DMS 273 treated with DMSO at 0.1 percent for 48 hours (cell line): ENCODE data around the gene FADS2.

Experiments used
- DNase-seq: peaks from one replicate; lab custom pipeline; 2025; lab: John Stamatoyannopoulos, UW

The FADS2 gene

DNA sequence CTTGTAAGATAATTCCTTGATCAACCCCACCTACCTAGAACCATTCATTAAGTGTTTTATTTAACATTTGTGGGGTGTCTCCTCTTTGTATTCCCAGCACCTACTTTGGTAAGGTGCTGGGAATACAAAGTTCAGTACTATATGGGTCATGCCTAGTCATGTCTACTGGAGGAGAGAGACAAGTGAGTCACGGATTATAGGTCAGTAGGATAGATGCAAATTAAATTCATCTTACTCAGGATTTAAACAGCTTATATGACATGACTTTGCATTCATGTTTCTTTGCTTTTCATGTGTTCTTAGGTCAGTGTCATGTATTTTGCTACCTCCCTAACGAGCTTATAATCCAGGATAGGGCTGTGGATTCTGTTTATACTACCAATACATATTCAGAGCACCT is 7.9 kb upstream of the FADS2 start:
- no peak for DNase-seq

DNA sequence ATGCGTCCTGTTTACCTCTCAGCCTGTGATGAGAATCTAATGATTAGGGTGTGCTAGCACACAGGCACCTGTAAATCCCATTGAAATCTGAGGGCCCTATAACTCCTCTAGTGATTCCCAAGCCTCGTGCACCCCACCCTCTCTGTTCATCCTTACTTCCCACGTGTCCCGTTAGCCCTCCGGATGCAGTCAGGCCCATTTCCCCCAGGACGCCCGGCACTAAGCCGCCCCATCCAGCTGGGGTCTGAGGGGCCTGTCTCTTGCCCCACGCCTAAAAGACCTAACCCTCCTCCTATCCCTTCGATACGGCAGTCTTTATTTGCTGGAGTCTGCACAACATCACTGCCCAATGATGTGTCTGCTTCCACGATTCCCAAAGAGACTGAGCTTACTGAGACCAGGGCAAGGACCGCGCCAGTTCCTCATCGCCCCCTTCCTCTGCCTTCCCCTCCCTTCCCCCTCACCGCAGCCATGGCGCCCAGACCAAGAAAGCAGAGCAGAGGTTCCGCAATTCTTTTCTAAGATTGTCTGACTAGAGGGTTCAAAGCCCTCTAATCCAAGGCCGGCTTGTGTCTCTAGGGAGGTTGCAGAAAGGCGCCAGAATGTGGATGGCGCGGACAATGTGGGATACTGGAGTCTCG is 1.1 kb upstream of the FADS2 start:
- no peak for DNase-seq

DNA sequence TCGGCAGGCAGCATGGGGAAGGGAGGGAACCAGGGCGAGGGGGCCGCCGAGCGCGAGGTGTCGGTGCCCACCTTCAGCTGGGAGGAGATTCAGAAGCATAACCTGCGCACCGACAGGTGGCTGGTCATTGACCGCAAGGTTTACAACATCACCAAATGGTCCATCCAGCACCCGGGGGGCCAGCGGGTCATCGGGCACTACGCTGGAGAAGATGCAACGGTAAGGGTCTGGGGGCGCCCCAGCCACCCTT is 204 bp downstream of the FADS2 start:
- no peak for DNase-seq

DNA sequence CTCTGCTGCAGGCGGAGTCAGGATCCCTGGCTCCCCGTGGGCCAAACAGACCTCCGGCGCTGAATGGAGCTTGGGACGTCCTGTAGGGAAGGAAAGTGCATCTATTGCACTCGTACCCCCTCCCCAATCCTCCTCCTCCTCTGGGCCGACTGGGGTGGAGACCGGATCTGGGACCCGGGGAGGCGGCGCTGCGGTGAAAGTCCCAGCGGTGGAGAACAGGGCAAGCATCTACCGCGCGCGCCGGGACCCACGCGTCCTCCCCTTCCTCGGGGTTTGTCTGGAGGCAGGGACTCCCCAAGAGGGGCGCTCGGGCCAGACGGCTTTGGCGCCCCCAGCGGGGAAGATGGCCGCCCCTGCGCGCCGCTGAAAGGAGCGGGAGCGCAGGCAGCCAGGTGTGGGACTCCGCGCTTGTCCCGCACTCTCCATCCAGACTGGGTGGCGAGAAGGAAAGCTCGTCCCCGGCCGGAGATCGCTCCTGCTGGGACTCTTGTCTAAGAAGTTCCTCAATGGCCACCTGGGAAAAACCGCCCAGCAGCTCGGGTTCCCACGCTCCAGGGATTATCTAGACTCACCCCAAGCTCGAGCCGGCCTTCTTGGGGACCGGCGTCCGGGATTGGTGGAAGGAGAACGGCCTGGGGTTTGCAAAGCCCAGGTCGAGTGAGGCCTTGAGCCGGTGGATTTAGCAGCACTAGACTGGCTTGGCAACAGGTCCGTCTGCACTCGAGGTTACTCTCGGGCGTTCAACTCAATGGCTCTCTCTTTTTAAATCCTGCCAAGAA is 718 bp downstream of the FADS2 start:
- no peak for DNase-seq

DNA sequence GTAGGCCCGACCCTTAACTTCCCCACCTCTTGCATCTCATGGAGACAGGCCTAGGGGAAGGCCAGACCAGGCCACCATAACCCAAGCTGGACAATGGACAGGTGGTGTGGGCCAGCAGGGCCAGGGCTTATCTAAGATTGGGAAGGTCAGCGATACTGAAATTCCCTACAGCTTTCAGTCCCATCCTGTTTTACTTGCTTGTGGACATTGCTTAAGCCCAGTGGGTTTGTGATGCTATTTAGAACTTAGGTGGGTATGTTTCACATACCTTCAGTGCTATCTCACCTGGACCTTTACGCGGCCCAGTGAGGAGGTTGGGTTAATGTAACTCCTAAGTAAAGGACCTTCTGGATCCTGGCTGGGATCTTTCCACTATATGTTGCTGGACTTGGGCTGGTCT is 1.7 kb downstream of the FADS2 start:
- no peak for DNase-seq

DNA sequence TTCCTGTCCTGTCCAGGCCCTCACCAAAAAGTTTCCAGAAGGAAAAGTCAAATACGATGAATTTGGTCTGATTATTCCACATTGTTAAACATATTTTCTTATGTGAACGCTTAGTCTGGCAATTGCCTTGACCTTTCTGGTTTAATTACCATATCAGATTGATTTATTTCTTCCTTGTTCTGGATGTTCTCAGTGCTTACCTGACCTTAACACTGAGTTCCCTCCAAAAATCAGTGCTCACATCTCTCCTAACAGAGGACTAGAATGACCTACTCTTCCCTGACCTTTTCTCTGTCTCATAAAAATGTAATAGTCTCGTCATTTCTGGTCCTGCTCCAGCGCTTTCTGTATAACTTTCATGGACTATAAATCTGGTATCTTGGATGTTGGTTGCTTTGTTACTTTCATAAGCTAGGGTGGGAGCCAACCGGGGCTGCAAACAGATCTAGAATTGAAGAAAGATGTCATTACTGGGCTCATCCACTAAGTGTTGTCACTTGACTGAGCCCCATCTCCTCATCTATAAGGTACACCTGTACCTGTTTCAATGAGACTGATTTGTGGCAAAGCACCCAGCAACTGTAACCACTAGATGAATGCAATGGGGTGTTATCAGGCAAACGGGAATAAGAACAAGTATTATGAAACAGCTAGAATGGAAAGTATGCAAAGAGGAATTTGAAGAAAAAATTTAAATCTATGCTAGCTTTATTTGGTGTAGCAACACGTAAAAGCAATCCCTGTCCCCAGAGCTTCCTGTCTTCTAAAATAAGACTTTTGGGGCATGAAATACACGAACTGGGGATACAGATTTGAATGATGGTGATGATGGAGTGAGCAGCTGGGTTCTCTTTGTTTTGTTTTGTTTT is 2.4 kb downstream of the FADS2 start:
- DNase-seq: no peak

DNA sequence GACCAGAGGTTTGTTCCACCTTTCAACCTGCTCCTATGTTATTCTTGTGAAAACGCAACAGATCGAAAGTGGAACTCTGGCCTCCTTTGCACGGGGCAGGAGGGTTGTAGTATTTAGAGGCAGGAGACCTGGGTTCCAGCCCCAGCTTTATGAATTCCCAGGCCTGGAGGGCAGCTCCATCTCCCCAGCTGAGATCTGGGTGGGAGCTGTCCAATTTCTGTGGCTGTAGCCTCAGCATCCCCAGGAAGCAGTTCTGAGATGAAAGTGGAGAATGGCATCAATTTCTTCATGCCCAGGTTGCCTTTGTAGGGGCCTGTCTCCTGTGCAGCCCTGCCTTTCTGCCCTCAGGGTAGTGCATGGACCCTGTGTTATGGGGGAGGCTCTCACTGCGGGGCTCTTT is 4.1 kb downstream of the FADS2 start:
- no peak for DNase-seq

DNA sequence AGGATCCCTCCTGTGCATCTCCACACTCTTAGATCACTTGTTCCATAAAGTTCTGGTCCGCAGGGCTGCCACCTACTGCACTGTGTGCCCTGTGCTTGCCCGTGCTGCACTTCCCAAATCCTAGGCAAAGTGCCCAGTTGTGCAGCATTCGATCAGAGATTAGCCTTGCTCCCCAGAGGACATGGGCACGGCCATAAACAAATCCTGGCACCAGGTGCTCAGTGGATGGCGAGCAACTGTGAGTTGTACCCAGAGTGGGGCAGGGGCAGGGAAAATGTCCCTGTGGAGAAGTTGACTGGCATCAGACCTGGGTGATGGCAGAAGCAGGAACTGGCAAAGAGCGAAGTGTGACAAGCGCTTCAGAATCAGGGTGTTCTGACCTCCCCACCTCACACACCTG is 4.7 kb downstream of the FADS2 start:
- DNase-seq: no peak

DNA sequence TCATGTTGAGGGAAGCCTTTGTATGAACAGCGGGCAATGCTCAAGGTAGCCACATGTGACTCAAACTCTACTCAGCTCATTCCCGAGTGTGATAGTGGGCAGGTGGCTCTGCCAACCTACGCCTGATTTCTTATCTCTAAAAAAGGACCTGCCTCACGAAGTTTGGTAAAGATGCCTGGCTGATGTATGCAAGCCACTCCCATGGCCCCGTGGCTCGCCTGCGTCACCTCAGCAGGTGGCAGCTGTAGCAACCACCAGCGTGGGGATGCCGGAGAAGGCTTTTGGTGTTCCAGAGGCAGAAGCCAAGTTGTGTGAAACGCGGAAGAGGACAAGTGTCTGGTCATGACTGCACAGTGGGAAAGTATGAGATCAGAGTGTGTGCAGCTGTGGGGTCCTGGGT is 5.4 kb downstream of the FADS2 start:
- no peak for DNase-seq

DNA sequence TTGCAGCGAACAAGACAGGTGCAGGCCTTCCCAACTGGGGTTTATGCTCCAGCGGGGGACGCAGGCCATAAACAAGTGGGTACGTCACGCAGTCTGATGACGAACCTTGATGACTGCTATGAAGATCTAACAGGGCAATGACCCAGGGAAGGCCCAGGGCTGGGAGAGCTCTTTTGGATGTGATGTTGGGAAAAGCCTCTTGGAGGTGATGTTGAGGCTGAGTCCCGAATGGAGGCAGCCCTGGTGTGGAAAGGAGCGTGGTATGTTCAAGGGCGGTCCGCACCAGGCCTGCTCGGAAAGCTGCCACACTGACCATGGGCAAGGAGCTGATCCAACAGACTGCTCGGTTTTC is 5.8 kb downstream of the FADS2 start:
- no peak for DNase-seq

DNA sequence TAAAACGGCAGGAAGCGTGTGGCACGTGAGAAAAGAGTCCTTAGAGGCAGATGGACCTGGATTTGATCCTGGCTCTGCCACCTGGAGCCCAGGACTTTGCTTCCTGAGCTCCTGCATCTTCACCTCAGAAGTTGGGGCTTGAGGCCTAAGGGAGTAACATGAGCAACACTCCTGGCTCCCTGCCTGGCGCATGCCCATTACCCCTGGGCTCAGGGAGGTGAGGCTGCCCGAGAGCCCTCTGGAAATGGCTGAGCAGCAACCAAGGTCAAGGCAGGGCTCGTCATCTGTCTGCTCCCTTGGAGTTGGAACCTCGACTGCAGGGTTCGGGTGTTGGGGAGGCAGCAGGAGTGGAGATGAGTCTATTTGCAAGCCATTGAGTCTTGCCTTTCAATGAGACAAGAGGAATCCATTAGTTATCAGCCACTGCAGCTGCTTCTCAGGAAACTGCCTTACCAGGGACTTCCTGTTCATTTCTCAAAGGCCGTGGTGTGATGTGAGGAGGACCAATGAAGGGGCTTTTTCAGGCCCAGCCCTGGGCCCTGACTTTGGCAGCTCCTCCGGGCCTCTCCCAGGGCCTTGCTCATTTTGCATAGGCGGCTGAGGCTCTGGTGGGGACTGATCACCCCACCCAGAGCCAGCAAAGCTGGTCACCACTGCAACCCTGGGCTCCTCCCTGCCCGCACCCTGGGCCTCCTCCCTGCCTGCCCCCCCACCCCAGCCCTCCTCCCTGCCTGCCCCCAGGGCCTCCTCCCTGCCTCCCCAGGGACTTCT is 6.4 kb downstream of the FADS2 start:
- DNase-seq: no peak

DNA sequence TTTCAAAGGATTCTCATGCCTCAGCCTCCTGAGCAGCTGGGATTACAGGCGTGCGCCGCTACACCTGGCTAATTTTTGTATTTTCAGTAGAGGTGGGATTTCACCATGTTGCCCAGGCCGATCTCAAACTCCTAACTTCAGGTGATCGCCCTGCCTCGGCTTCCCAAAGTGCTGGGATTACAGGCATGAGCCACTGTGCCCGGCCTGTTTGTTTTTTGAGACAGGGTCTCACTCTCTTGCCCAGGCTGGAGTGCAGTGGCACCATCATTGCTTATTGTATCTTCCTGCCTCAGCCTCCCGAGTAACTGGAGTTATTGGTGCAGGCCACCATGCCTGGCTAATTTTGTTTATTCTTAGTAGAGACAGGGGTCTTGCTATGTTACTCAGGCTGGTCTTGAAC is 8.1 kb downstream of the FADS2 start:
- no peak for DNase-seq

DNA sequence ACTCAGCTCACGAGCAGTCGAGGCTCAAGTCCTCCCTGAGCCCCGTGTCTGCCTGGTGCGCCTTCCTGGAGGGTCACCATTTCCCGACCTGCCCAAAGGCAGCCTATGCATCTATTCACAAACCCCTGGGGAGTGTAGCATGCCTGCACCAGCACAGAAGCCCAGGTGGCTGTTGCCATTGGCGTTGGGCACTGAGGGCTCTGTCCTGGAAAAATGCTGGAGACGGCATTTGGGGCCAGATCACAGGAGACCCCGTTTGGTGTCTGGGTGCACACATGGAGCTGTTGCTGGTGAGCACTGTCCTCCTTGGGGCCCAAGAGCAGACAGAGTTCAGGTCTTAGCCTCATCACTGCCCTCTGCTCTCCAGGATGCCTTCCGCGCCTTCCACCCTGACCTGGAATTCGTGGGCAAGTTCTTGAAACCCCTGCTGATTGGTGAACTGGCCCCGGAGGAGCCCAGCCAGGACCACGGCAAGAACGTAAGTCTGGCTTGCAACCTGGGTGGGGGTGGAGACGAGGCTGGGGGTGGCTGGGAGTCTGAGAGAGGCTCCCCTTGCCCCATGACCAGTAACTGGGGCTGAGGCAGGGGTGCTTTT is 9.4 kb downstream of the FADS2 start:
- no peak for DNase-seq

DNA sequence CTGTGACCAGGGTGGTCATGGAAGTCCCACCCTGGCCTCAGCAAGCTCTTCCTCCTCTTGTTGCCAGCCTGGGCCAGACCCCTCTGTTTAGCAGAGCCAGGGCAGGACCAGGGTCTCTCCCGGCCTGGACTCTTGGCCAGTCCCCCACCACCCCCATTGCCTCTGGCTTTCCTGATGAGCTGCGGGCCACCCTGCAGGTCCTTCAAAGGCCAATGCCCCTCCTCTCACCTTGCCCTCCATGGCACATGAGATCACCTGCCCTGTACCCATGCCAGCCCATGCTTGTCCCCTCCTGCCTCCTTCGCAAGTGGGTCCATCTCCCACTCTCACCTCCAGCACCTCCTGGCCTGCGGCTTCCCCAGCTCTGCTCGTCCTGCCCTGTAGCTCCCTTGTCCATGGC is 10.4 kb downstream of the FADS2 start:
- no peak for DNase-seq

DNA sequence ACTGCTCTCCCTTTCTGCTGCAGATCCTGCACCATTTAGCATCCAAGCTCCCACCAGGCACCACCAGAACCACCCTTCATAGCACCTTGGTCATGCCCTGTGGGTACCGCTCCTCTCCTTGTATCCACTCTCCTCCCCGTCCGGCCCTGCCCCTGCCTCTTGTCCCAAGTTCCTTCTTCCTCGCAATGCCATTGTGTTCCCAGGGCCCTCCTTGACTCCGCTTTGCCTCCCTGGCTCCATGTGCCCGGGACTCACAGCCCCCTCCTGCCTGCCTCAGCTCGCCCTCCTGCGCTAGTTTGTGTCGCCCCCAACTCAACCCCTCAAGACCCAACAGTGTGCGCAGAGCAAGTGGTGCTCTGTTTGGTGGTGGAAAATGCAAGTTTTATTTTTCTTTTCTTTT is 10.8 kb downstream of the FADS2 start:
- no peak for DNase-seq

DNA sequence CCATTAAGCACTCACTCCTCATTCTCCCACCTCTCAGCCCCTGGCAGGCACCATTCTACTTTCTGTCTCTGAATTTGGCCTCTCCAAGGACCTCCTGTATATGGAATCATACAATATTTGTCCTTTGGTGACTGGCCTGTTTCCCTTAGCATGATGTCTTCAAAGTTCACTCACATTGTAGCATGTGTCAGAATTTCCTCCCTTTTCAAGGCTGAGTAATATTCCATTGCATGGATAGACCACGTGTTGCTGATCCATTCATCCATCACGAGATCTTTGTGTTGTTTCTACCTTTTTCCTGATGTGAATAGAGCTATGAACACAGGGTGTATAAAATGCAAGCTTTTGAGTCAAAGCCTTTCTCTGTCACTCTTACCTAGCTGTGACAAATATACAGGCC is 11.6 kb downstream of the FADS2 start:
- DNase-seq: no peak

DNA sequence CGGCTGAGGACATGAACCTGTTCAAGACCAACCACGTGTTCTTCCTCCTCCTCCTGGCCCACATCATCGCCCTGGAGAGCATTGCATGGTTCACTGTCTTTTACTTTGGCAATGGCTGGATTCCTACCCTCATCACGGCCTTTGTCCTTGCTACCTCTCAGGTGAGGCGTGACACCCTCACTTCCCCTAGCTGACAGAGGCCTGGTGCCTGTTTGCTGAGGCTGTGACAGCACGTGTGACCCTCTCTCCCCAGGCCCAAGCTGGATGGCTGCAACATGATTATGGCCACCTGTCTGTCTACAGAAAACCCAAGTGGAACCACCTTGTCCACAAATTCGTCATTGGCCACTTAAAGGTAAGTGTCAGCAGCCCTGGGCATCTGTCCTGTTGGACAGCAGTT is 12.3 kb downstream of the FADS2 start:
- no peak for DNase-seq

DNA sequence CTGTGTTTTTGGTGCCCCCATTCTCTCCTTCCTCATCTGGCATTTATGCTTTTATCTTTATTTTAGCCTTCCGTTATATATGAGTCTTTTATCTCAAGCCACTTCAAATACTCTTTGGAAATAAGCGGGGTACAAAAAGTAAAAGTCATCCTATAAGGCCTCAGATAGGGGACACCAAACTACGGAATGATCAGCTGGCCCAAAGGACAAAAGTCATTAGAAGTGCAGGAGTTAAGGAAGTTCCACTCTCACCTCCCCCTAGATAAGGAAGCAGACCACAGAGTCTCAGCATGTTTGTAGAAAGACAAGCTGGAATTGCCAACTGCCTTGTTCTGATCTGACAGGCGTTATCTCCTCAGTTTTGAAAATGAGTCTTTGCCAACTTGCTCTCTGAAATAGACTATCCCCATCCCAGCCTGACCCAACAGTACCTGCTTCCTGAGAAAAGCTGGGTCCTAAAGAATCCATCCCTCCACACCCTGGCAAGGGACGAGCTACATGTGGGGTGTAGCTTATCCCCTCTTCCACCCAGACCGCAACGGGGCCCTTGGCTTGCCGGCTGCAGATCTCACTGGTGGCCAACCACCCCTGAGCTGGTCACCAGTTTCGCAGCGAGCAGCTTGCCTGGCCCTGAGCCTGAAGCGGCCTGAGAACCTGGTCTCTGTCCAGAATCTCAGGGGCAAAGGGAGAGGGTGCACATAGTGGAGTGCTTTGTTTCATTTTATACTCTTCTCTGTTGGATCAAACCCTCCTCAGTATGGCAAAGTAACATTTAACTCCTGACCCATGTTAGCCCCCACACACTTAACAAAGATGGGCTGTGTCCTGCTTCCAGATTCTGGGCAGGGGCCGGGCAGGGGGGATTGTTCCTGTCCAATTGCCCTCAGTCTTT is 13.8 kb downstream of the FADS2 start:
- DNase-seq: no peak

DNA sequence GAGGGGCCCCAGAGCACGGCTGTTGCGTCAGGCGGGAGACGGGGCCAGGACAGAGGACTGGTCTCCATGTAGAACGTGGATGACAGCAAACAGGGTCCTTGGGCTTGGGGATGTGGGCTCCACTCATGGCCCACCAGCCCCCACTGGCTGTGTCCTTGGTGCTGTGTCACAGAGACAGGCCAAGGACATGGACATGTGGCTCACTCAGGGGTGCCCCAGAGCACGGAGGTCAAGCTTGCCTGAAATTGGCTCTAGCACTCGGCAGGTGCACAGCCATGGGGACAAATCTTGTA is 14.4 kb downstream of the FADS2 start:
- no peak for DNase-seq

DNA sequence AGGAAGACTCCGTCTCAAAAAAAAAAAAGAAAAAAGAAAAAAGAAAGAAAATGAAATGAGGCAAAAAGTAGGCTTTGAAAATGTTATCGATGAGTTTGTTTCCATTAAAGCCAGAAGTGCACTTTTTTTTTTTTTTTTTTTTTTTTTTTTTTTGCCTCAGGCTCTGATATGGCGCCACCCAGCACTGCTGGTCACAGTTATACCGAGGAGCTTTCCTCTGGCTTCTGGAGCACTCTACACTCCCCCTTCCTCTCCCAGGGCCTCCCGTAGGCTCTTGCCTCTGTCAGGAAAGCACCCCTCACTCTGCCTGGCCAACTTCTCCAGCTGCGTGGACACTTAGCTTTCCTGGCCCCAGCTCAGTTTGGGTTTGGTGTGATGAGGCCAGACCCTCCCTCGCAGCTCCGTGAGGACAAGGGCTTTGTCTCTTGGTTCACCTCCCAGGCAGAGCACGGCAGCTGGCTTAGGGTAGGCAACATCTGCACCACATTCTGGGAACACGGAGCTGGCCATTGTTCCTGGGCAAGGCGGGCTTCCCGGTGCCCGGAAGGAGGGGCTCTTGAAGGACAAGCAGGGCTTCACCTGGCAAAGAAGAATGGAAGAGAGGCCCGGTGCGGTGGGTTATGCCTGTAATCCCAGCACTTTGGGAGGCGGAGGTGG is 16.9 kb downstream of the FADS2 start:
- no peak for DNase-seq
